Left kidney (tissue), 2 donors: Measurements from ENCODE around the gene ALDH1A1. TPM values are rescaled to one million over a fixed set of nuclear protein-coding genes. Genes with fewer than 3 reads are reported as not detected.

Source experiments
- DNase-seq: peaks from one replicate; pipeline ENCODE4 v3.0.0-alpha.2; 2013
- polyA plus RNA-seq: library from polyadenylated mRNA; unstranded; fragments of 120-200 nt; gene quantifications from one replicate; pipeline ENCODE4 v1.2.1, GENCODE V29; 2013; ENCODE audit not compliant: insufficient read length

The ALDH1A1 gene
- polyA plus RNA-seq, 1 donor = 281 TPM

- DNase-seq = no peak
Measured at GRCh38 chr9:72919246-72919945, 33.5 kb downstream of the ALDH1A1 start.

- DNase-seq = no peak
Measured at GRCh38 chr9:72917892-72918509, 34.9 kb downstream of the ALDH1A1 start.

- no peak for DNase-seq
Measured at GRCh38 chr9:72915659-72916058, 37.2 kb downstream of the ALDH1A1 start.

DNA sequence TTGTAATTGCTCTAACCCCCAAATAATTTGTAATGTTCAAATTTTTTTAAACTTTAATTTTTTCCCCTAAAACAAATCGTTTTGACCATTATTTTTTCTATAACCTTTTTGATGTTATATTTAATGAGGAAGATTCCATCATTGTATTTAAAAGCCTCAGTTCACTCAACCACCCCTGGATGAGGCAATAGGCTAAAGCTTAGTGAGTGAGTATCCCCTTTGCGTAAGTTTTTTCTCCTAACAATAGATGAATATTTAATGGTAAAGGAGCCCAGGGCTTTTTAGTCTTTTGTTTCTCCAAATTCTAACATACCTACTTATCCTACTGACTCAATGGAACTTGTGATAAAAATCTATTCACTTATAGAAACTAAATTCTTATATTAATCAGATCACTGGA lies 38.1 kb downstream of the ALDH1A1 start:
- DNase-seq = no peak

- no peak for DNase-seq
Measured at GRCh38 chr9:72913382-72914009, 39.4 kb downstream of the ALDH1A1 start.

- no peak for DNase-seq
Measured at GRCh38 chr9:72912476-72913381, 40.1 kb downstream of the ALDH1A1 start.

- DNase-seq = no peak
Measured at GRCh38 chr9:72911816-72912215, 41.0 kb downstream of the ALDH1A1 start.

DNA sequence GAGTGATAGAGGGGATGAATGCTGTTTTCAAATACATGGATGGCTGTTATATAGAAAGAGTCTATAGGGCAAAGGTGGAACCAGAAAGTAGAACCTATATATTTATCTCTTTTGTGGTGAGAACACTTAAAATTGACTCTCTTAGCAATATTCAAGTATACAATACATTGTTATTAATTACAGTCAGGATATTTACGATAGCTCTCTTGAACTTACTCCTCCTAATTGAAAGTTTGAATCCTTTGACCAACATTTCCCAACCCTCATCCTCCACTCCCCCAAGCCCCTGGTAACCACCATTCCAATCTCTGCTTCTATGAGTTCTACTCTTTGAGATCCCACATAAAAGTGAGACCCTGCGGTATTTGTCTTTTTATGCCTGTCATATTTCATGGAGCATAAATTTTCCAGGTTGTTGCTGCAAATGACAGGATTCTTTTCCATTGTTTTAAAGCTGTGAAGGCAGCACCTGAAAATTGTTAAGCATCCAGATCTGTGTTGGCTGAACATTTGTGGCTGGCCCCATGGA lies 41.5 kb downstream of the ALDH1A1 start:
- DNase-seq = no peak

- DNase-seq = no peak
Measured at GRCh38 chr9:72909428-72909827, 43.4 kb downstream of the ALDH1A1 start.

GRCh38 chr9:72907421-72907820 lies 45.4 kb downstream of the ALDH1A1 start:
- no peak for DNase-seq

DNA sequence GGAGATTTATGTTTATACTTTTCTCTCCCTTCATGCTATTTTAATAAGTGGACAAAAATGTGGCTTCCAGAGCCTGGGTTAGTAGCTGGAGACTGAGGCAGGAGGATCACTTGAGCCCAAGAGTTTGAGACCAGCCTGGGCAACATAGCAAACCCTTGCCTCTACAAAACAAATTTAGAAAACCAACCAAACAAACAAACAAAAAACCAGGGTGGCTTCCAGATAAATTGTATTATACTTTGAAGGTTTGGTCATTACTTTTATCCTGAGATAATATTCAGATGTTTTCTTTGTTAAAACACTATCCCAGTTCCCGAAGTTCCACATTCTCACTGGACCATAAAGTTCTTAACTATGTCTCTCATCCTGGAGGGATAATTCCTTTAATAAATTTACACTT lies 46.0 kb downstream of the ALDH1A1 start:
- DNase-seq = no peak

DNA sequence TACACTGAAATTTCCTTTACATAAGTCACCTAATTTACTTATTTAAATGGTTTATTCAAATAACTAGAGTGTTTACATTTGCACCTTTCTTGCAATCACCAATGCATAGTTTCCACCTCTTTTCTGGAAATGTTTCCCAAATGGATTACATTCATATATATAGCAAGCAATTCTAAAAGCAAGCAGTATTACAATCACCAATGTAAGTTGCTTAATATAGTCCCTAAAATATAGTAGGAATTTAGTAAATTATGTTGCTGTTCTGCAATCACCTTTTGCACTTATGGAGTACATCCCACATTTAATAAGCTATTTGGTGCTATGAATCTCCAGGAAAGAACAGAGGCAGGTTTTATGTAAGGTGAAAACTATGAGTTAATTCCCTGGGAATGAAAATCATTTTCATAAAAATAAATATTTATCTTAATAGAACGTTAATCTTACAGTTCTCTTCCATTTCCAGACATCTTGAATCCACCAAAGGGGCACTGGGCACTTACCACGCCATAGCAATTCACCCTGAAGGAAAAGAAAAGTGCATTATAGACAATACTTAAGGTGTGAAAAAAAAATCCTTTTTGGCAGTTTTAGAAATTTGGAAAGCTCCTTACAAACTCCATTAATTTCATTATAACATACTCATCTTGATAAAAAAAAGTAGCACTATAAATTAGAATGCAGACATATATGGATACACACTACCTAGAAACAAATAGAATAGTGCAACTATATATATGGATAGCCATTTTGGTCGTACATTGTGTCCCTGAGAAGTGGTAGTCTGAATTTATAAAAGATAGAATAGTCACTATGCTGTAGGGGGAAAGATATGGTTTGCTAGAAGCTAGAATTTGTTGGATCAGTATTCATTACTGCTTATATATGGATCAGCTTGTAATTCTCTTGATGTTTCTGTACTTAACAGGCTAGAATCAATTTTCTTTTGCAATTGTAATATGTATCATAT lies 47.1 kb downstream of the ALDH1A1 start:
- no peak for DNase-seq

DNA sequence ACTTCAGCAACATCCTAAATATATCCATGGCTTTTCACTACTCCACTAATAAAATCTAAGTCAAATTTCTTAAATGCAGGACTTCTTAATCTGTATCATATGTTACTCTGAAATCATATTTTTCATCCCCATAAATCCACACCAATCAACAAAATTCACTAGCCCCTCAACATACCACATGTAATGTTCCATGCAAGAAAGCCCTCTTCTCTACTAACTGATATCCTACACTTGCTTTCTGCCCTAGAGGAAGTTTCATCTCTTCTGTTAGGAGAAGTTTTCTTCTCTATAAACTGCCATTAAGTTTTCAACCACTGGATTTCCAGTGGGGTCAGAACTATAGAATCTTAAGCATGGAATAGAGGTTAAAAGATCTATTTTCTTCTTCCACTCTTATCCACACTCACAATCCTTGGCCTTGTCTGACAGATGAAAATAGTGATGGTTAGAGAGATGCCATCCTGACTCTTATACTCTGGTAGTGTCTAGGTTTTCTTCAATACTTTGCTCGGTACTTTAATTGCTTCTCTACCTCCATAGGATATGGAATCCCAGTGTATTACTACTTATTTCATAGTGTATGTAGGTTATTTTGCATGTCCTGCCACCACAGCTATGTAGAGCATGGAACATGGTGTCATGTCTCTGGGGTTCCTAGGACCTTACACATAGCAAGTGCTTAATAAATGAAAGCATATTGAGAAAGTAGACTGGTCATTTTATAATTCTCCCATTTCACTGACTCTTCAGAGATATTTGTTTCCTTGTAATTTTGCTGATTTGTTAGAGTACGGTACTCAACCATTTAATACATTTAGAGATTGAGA lies 48.4 kb downstream of the ALDH1A1 start:
- no peak for DNase-seq

DNA sequence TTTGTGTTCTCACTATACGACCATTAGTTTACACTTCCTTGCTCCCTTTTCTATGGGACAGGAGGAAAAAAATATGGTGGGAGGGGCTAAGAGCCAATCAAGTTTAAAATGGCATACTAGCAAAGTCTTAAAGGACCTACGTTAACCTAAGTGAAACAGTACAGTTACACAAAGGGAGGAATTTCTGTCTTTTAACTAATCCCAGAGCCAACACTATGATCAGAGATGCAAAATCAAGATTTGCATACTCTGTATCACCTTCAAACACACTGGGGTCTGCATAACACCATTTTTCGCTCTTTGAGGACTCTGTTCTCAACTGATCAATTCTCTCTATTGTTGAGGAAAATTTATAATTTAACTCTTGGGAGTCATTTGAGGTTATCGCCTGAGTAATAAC lies 49.8 kb downstream of the ALDH1A1 start:
- DNase-seq = no peak

DNA sequence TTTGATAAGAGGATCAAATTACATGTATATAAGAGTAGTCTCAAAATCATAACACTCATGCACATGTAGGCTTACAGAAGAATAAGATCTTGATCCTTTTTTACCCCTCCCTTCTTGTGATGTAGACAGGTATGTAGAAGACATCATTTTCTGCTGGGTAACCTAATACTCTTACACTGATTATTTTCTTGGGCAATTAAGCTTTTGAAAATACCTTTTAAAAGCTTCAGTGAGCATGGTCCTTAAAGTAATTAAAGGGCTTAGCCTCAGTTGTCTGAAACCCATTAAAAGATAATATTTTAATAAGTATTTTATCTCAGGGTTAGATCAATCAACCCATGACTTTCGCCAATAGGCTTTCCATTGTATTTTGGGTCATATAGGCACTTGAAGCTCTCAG lies 50.6 kb downstream of the ALDH1A1 start:
- no peak for DNase-seq

DNA sequence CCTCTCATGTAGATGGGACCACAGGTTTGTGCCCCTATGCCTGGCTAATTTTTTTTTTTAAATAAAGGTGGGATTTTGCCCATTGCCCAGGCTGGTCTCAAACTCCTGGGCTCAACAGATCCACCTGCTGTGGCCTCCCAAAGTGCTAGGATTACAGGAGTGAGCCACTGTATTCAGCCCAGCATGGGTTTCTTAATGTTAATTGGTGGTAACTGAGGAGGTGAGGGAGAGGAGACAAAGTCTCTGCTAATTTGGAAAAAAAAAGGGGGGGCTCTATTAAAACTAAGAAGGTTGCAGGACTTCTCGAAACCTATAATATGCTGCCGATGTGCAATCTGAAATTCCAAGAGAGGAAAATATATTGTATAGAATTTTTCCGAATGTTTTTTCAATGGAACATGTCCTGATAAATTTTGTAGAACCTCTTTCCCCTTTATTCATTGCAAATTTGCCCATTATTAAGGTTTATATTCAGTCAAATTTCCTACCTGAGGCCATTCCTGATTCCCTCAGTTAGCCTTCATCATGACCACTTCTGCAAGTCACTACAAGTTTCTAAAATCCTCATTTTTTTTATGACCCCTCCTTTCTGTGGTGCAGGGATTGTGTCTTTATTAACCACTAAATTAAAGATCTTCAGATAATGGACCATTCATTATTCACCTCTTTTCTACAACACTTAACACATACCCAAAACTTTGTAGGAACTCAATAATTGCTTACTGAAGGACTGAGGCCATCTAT lies 52.9 kb downstream of the ALDH1A1 start:
- no peak for DNase-seq

DNA sequence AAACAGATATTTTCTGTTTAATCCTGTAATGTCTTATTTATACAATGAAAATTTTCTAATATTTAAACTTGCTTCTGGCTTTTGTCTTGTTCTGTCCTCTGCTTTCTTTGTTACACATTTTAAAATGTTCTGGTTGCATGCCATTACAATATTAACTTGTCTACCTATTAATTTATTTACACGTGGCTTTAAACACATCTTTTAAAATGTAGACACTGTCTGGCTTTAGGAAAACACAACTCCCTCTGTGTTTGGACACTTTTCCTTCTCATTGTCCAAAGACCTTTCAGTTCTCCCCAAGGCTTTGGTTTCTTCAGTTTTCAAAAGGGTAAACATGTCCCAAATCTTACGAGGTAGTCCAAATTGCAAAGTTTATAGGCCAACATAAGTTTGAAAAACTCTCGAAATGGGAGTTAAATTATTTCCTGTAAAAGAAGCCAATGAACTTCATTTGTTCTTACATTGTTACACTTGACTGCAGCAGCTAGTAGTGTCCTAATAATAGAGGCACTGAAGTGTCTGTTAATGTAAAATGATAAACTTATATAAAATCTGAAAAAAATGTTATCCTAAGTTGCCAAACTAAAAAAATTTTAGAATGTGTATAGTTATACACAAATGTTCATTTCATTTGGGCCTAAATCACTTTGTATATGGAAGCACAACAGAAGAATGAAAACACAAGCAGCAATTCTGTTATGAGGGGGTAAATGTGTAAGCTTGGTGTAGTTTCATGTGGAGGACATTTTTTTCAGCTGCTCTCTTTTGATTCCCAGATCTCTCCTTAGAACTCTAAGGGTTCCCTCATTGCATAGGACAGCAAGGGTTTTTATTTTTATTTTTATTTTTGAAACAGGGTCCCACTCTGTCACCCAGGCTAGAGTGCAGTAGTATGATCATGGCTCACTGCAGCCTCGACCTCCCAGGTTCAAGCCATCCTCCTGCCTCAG lies 53.8 kb downstream of the ALDH1A1 start:
- no peak for DNase-seq

- no peak for DNase-seq
Measured at GRCh38 chr9:72898360-72898759, 54.5 kb downstream of the ALDH1A1 start.
